Measurements from ENCODE around the gene SLC16A11. TPM values are rescaled to one million over a fixed set of nuclear protein-coding genes. Genes with fewer than 3 reads are reported as not detected.

SLC16A11 gene
- total RNA-seq, 5 donors from 2014 or later (not counting 1 experiment from before 2014, with no cell fraction given): 1.4 to 2.2 (median 1.8) TPM

DNA sequence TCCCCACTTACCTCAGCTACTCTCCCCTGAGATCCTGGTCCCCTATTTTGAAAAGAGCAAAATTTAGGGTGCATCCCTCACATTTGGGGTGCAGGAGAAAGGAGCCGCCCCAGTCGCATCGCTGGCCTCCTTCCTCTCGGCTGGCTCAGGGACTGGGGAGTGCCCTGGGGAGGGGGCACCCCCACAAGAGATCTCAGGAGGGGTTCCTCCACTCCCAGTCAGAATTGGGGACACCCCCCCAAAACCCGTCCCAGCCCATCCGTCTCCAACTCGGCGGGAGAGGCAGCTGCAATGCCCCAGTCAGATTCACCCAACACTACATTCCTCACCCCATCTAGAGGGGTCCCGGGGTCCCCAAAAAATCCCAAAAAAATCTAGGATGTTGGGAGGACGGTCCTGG is 24.5 kb downstream of the SLC16A11 start:
- Mint-ChIP-seq H3K4me1 (peaks cover 59 to 74% (median 63%) of the 10 kb centered on the region in 3 donors), H3K27ac (no peak overlapping the region), H3K4me3 (no peak overlapping the region), H3K9me3 (no peaks in the 10 kb centered on the region), H3K27me3 (no peaks in the 10 kb centered on the region), H3K36me3 (peaks cover 3% of the 10 kb centered on the region)
- Histone ChIP-seq H3K36me3 (ENCODE audit: control insufficient read depth in 2 of 2, extremely low read depth in 1 of 2, insufficient read depth in 1 of 2, low read length in 1 of 2) (peaks cover 0 to 12% of the 10 kb centered on the region in 2 donors), H3K9me3 (no peaks in the 10 kb centered on the region), H3K27me3 (replicated peaks in 1 of 2; ENCODE audit: control insufficient read depth in 2 of 2, extremely low read depth in 1 of 2, insufficient read depth in 2 of 2, low read length in 1 of 2) (peaks cover 0 to 18% of the 10 kb centered on the region in 2 experiments), H3K4me3 (ENCODE audit: control insufficient read depth in 1 of 2, extremely low read depth in 1 of 2, low read length in 1 of 2) (no peak overlapping the region), H3K27ac (ENCODE audit: low read length) (no peak overlapping the region), H3K4me1 (ENCODE audit: control insufficient read depth in 1 of 2, extremely low read depth in 1 of 2, insufficient read depth in 2 of 2, low read length in 2 of 2) (peaks cover 14 to 68% of the 10 kb centered on the region in 2 experiments)
- WGBS (ENCODE audit: insufficient coverage): 84% methylated on average over 6 of the region's 10 CpGs
- CTCF ChIA-PET: interaction anchor here (0.6 to 1.6 kb wide), 2 partner anchors 104 to 108 kb away, joined by 7 to 9 read pairs; no protein-coding TSS in a partner anchor
- ATAC-seq (replicated peaks in 1 of 4): no peak
- no peak for DNase-seq
- POLR2A ChIA-PET: interaction anchor here (0.6 kb wide), 3 partner anchors 14 to 161 kb away, joined by 3 to 4 read pairs (median 3); no protein-coding TSS in a partner anchor

DNA sequence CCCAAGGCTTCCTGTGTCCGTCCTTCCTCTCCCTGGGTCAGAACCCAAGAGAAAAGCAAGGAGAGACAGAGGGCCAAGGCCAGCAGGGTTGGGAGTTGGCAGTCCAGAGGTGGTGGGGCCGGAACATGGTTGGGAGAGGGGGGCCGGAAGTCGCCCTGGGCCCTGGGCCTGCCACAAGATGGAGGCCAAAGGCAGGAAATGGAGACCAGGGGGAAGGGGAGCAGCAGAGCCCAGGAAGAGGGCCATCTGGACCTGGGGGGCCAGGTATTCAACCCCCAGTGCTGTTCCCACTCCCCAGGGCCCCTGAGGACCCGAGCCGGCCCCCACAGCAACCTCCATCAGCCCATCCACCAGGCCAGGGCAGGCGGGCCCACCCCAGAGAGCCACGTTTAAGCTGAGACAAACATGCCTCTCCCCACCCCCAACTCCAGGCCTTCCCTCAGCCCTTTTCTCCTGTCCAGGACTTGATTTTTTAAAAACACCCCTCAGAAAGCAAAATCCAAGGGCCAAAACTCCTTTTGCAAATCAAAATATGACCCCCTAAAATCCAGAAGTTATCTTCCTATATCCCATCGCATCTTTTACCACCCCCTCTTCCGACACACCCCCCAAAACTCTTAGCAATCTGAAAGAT is 25.4 kb downstream of the SLC16A11 start:
- ChIA-PET POLR2A (no interaction called here), CTCF (no interaction called here)
- Mint-ChIP-seq H3K36me3 (peaks cover 3% of the 10 kb centered on the region), H3K27me3 (no peaks in the 10 kb centered on the region), H3K27ac (peak overlapping the region in 1 of 2 donors; percentile 43), H3K9me3 (no peaks in the 10 kb centered on the region), H3K4me1 (peaks cover 64 to 77% (median 70%) of the 10 kb centered on the region in 3 donors), H3K4me3 (no peak overlapping the region)
- H3K9me3 ChIP-seq: no peaks in the 10 kb centered on the region
- peaks cover 0 to 18% of the 10 kb centered on the region in 2 experiments for H3K27me3 ChIP-seq (replicated peaks in 1 of 2; ENCODE audit: control insufficient read depth in 2 of 2, extremely low read depth in 1 of 2, insufficient read depth in 2 of 2, low read length in 1 of 2)
- 81% methylated on average over 8 of the region's 10 CpGs for WGBS (ENCODE audit: insufficient coverage)
- peaks cover 20 to 69% of the 10 kb centered on the region in 2 experiments for H3K4me1 ChIP-seq (ENCODE audit: control insufficient read depth in 1 of 2, extremely low read depth in 1 of 2, insufficient read depth in 2 of 2, low read length in 2 of 2)
- H3K27ac ChIP-seq (ENCODE audit: low read length): no peak overlapping the region
- ATAC-seq (replicated peaks in 1 of 4): no peak
- no peak for DNase-seq
- H3K36me3 ChIP-seq (ENCODE audit: control insufficient read depth in 2 of 2, extremely low read depth in 1 of 2, insufficient read depth in 1 of 2, low read length in 1 of 2): peaks cover 0 to 12% of the 10 kb centered on the region in 2 donors
- no peak overlapping the region for H3K4me3 ChIP-seq (ENCODE audit: control insufficient read depth in 1 of 2, extremely low read depth in 1 of 2, low read length in 1 of 2)

DNA sequence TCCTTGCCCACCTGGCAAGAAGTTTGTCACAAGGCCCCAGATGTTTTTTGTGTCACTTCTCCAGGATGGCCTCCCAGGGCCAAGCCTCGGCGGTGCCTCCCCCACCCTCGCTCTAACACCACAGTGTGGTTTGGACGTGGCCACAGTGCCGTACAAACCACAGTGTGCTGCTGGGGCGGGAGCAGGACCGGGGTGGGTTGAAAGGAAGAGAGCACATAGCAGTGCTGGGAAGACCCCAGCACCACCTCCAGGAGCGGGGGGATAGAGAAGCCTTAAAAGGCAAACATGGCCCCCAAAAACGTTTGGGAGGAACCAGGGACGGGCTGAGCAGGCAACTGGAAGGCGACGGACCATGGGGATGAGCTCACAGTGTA is 26.1 kb downstream of the SLC16A11 start:
- H3K4me1 Mint-ChIP-seq: peaks cover 60 to 74% (median 70%) of the 10 kb centered on the region in 3 donors
- WGBS (ENCODE audit: insufficient coverage): 100% methylated on average over 1 of the region's 12 CpGs
- POLR2A ChIA-PET: no interaction called here

DNA sequence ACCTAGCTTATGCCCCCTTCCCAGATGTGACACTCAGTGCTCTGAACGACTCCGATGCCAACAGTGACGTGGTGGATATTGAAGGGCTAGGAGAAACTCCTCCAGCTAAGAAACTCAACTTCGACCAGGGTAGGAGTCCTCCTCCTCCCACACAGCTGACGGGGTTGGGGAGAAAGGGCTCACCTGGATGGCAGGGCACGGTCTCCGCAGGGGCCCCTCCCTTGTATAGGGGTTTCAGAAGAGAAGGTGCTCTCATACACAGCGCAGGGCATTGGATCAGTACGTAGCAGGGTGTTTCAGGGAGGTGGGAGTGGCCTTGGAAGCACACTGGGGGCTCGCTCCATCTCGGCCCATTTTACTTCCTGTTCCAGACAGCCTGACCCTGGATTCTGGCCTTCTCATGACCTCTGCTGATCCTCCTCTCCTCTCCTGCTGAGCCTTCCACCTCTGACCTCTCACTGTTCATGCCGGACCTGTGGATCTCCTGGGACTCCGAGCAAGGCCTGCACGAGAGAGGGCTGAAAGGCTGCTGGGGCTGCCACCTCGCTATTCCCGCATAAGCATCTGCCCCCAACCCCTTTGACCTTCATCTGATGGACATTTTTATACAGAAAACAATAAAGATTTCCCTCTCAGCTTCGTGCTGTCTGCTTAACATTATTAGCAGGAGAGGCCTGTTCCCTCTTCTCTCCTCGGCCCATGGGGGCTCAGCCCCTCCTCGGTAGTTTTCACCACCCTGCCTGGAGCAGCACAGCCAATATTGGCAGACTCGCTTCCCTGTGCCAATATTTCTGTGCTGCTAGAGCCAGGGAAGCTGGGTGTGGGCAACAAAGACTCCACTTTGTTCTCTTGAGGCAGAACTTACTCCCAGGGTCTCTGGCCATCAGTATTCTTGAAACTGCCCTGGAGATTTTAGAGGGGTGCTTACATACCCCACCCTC is 26.7 kb downstream of the SLC16A11 start:
- Mint-ChIP-seq H3K27ac (peak overlapping the region; percentile 44 to 69), H3K9me3 (no peaks in the 10 kb centered on the region), H3K4me3 (peak overlapping the region in 2 of 3 donors; percentile 34 to 54), H3K36me3 (peaks cover 3% of the 10 kb centered on the region), H3K27me3 (no peaks in the 10 kb centered on the region), H3K4me1 (peaks cover 56 to 70% (median 67%) of the 10 kb centered on the region in 3 donors)
- peaks cover 0 to 6% of the 10 kb centered on the region in 2 experiments for H3K27me3 ChIP-seq (replicated peaks in 1 of 2; ENCODE audit: control insufficient read depth in 2 of 2, extremely low read depth in 1 of 2, insufficient read depth in 2 of 2, low read length in 1 of 2)
- H3K4me1 ChIP-seq (ENCODE audit: control insufficient read depth in 1 of 2, extremely low read depth in 1 of 2, insufficient read depth in 2 of 2, low read length in 2 of 2): peaks cover 17 to 62% of the 10 kb centered on the region in 2 experiments
- H3K4me3 ChIP-seq (ENCODE audit: control insufficient read depth in 1 of 2, extremely low read depth in 1 of 2, low read length in 1 of 2): no peak overlapping the region
- no peak for DNase-seq
- no peak overlapping the region for H3K27ac ChIP-seq (ENCODE audit: low read length)
- 98% methylated on average over 12 of the region's 20 CpGs for WGBS (ENCODE audit: insufficient coverage)
- peaks cover 0 to 12% of the 10 kb centered on the region in 2 donors for H3K36me3 ChIP-seq (ENCODE audit: control insufficient read depth in 2 of 2, extremely low read depth in 1 of 2, insufficient read depth in 1 of 2, low read length in 1 of 2)
- ATAC-seq (replicated peaks in 1 of 4): no peak
- H3K9me3 ChIP-seq: no peaks in the 10 kb centered on the region
- ChIA-PET CTCF (interaction anchor here (0.7 to 1.0 kb wide), 2 partner anchors 13 to 106 kb away, joined by 3 read pairs; no protein-coding TSS in a partner anchor), POLR2A (no interaction called here)

More for the DNA sequence above, 26.1 kb downstream of the SLC16A11 start:
- CTCF ChIA-PET: no interaction called here
- Histone ChIP-seq H3K4me1 (ENCODE audit: control insufficient read depth in 1 of 2, extremely low read depth in 1 of 2, insufficient read depth in 2 of 2, low read length in 2 of 2) (peaks cover 21 to 69% of the 10 kb centered on the region in 2 experiments), H3K27ac (ENCODE audit: low read length) (no peak overlapping the region), H3K4me3 (ENCODE audit: control insufficient read depth in 1 of 2, extremely low read depth in 1 of 2, low read length in 1 of 2) (no peak overlapping the region), H3K9me3 (no peaks in the 10 kb centered on the region), H3K27me3 (replicated peaks in 1 of 2; ENCODE audit: control insufficient read depth in 2 of 2, extremely low read depth in 1 of 2, insufficient read depth in 2 of 2, low read length in 1 of 2) (peaks cover 0 to 13% of the 10 kb centered on the region in 2 experiments), H3K36me3 (ENCODE audit: control insufficient read depth in 2 of 2, extremely low read depth in 1 of 2, insufficient read depth in 1 of 2, low read length in 1 of 2) (peaks cover 0 to 12% of the 10 kb centered on the region in 2 donors)
- Mint-ChIP-seq H3K27ac (peak overlapping the region; percentile 44 to 69), H3K4me3 (peak overlapping the region in 1 of 3 donors; percentile 54), H3K36me3 (peaks cover 3% of the 10 kb centered on the region), H3K9me3 (no peaks in the 10 kb centered on the region), H3K27me3 (no peaks in the 10 kb centered on the region)
- DNase-seq (peak in 1 of 35 experiments; percentile 39), ATAC-seq (replicated peaks in 1 of 4) (no peak)

DNA sequence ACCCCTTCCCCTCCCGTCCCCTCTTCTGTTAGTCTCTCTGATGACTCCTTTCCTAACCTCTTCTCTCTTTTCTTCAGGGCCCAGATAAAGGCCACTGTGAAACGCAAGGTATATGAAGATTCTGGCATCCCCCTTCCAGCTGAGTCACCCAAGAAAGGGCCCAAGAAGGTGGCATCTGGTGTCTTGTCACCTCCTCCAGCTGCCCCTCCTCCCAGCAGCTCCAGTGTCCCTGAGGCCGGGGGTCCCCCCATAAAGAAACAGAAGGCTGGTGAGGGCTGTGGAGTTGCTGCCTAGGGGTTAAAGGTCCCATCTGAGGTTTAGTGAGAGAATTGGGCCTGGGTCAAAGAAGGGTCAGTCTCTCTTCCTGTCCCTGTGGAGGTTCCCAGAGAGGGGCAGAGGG is 27.5 kb downstream of the SLC16A11 start:
- Mint-ChIP-seq H3K4me3 (peak overlapping the region; percentile 87 to 93 (median 91)), H3K27ac (peak overlapping the region; percentile 96 to 97), H3K36me3 (peaks cover 3% of the 10 kb centered on the region), H3K9me3 (no peaks in the 10 kb centered on the region), H3K27me3 (no peaks in the 10 kb centered on the region), H3K4me1 (peaks cover 55 to 71% (median 68%) of the 10 kb centered on the region in 3 donors)
- Histone ChIP-seq H3K36me3 (ENCODE audit: control insufficient read depth in 2 of 2, extremely low read depth in 1 of 2, insufficient read depth in 1 of 2, low read length in 1 of 2) (peaks cover 0 to 12% of the 10 kb centered on the region in 2 donors), H3K27me3 (replicated peaks in 1 of 2; ENCODE audit: control insufficient read depth in 2 of 2, extremely low read depth in 1 of 2, insufficient read depth in 2 of 2, low read length in 1 of 2) (no peaks in the 10 kb centered on the region), H3K27ac (ENCODE audit: low read length) (peak overlapping the region; percentile 98), H3K4me3 (ENCODE audit: control insufficient read depth in 1 of 2, extremely low read depth in 1 of 2, low read length in 1 of 2) (no peak overlapping the region), H3K9me3 (no peaks in the 10 kb centered on the region), H3K4me1 (ENCODE audit: control insufficient read depth in 1 of 2, extremely low read depth in 1 of 2, insufficient read depth in 2 of 2, low read length in 2 of 2) (peaks cover 21 to 59% of the 10 kb centered on the region in 2 experiments)
- DNase-seq: no peak
- CTCF ChIA-PET: interaction anchor here (0.7 to 2.1 kb wide), 3 partner anchors 12 to 105 kb away, joined by 3 to 7 read pairs (median 3); partner anchors contain the start of gene SLC16A13 (in 1 of the 2)
- no peak for ATAC-seq (replicated peaks in 1 of 4)
- 88% methylated on average over 2 of the region's 3 CpGs for WGBS (ENCODE audit: insufficient coverage)
- POLR2A ChIA-PET: no interaction called here
